Breast epithelium (tissue), 4 donors: ENCODE results near the gene MVB12B. TPM values are rescaled to one million over a fixed set of nuclear protein-coding genes. Genes with fewer than 3 reads are reported as not detected.

Experiments
- DNase-seq, 2 donors: peaks; one replicate each; pipeline ENCODE4 v3.0.0-alpha.2; 2019; ENCODE audit warnings: low spot score in 2 of 2
- H3K27ac ChIP-seq, 2 donors: fragments of 200-600 bp; sonication (generic) in 1 of 2; one replicate each; pipeline ENCODE4 v1.5.1; 2016 to 2019; ENCODE audit warnings: mild to moderate bottlenecking in 1 of 2
- H3K27me3 ChIP-seq, 2 donors: fragments of 200-600 bp; sonication (generic) in 1 of 2; one replicate each; pipeline versions ENCODE4 v1.5.1 to v1.6.0; 2017 to 2019; ENCODE audit warnings: control low read depth in 1 of 2, mild to moderate bottlenecking in 1 of 2
- H3K36me3 ChIP-seq: fragments of 200-600 bp; one replicate; pipeline ENCODE4 v1.5.1; 2019
- H3K4me1 ChIP-seq, 2 donors: fragments of 200-600 bp; sonication (generic); one replicate each; pipeline ENCODE4 v1.5.1; 2016 to 2019; ENCODE audit warnings: control low read depth in 1 of 2
- H3K4me3 ChIP-seq, 3 donors: fragments of 200-600 bp; sonication (generic); 1 replicate in 2 of 3; 2 replicates in 1 of 3; pipeline ENCODE4 v1.5.1; 2016 to 2019; ENCODE audit warnings: mild to moderate bottlenecking in 3 of 3, moderate library complexity in 2 of 3
- H3K9me3 ChIP-seq, 2 donors: fragments of 200-600 bp; sonication (generic) in 1 of 2; one replicate each; pipeline ENCODE4 v1.5.1; 2016 to 2019; ENCODE audit warnings: control low read depth in 1 of 2
- POLR2A ChIP-seq: fragments of 450-650 bp; IDR thresholded peaks from one replicate; pipeline ENCODE4 v1.6.1; 2016; ENCODE audit warnings: antibody characterized with exemption, mild to moderate bottlenecking, moderate library complexity
- POLR2AphosphoS5 ChIP-seq, 3 donors: sonication (generic); formaldehyde crosslinking; IDR thresholded peaks; one replicate each; pipeline ENCODE4 v1.6.1; 2017; ENCODE audit warnings: antibody characterized with exemption in 3 of 3
- intact Hi-C: fragments of 100-400 bp; cut with DNase I; formaldehyde crosslinking; loops from one replicate; pipeline ENCODE4 v1.15.1; 2023; ENCODE audit warnings: low total_unique reads
- total RNA-seq, 3 donors: library from RNA; depleted of rRNA; stranded (reverse); fragments of >200 nt; gene quantifications; one replicate each; pipeline ENCODE4 v1.1.0, GENCODE V29; 2016
- TF ChIP-seq, protein P1 (sequence below), 3 donors: fragments of 450-650 bp; IDR thresholded peaks; one replicate each; pipeline ENCODE4 v1.5.1; 2016 to 2017; ENCODE audit warnings: antibody characterized with exemption in 3 of 3, mild to moderate bottlenecking in 3 of 3, moderate library complexity in 3 of 3

The MVB12B gene
- total RNA-seq, 3 donors from 2014 or later: 8.2 to 12.6 (median 9.9) TPM

- intact Hi-C loops: no loop called here
- Histone ChIP-seq H3K27ac (no peak overlapping the region), H3K27me3 (no peaks in the 10 kb centered on the region), H3K4me1 (no peaks in the 10 kb centered on the region), H3K4me3 (no peak overlapping the region), H3K9me3 (peaks cover 10 to 23% of the 10 kb centered on the region in 2 donors), H3K36me3 (no peaks in the 10 kb centered on the region)
- no peak for DNase-seq
- TF ChIP-seq POLR2A: no peak
- TF ChIP-seq, protein P1, sequence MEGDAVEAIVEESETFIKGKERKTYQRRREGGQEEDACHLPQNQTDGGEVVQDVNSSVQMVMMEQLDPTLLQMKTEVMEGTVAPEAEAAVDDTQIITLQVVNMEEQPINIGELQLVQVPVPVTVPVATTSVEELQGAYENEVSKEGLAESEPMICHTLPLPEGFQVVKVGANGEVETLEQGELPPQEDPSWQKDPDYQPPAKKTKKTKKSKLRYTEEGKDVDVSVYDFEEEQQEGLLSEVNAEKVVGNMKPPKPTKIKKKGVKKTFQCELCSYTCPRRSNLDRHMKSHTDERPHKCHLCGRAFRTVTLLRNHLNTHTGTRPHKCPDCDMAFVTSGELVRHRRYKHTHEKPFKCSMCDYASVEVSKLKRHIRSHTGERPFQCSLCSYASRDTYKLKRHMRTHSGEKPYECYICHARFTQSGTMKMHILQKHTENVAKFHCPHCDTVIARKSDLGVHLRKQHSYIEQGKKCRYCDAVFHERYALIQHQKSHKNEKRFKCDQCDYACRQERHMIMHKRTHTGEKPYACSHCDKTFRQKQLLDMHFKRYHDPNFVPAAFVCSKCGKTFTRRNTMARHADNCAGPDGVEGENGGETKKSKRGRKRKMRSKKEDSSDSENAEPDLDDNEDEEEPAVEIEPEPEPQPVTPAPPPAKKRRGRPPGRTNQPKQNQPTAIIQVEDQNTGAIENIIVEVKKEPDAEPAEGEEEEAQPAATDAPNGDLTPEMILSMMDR (IDR thresholded peaks at IDR 0.05): no peak
- no peak for TF ChIP-seq POLR2AphosphoS5 (IDR thresholded peaks at IDR 0.05)
These were observed 33.4 kb downstream of the MVB12B start for GRCh38 chr9:126360073-126360472.

DNA sequence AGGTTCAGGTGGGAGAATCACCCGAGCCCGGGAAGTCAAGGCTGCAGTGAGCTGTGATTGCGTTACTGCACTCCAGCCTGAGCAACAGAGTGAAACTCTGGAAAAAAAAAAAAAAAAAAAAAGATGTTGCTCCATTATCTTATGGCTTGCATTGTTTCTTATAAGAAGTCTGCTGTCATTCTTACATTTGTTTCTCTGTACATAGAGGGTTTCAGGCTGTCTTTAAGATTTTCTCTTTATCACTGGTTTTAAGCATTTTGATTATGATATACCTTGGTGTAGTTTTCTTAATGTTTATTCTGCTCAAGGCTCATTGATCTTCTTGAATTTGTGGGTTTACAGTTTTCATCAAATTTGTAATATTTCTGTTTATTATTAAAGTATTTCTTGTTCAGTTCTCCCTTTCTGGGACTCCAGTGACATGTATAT, 35.2 kb downstream of the MVB12B start:
- no peak overlapping the region for H3K27ac ChIP-seq
- peaks cover 10 to 23% of the 10 kb centered on the region in 2 donors for H3K9me3 ChIP-seq
- H3K4me3 ChIP-seq: no peak overlapping the region
- intact Hi-C loops: no loop called here
- no peak for DNase-seq
- no peaks in the 10 kb centered on the region for H3K4me1 ChIP-seq
- TF ChIP-seq, protein P1 (IDR thresholded peaks at IDR 0.05): no peak
- no peak for TF ChIP-seq POLR2AphosphoS5 (IDR thresholded peaks at IDR 0.05)
- no peak for TF ChIP-seq POLR2A
- no peaks in the 10 kb centered on the region for H3K36me3 ChIP-seq
- no peaks in the 10 kb centered on the region for H3K27me3 ChIP-seq

DNA sequence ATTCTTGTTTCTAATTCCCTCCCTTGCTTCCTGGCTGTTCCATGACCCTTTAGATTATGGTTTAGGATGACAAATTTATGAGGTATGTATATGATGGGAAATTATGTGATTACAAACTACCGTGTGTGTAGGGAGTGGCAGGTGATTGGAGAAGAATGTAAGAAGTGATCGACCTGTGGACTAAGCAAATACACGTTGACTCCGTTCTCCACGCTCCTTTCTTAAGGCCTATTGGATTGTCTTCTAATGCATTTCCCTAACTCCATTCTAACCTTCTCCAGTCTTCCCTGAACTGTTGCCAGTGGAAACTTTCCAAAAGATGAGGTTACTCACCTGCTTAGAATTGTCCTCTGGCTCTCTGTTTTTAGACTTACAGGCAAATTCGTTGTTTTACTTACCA, 36.6 kb downstream of the MVB12B start:
- Histone ChIP-seq H3K4me3 (no peak overlapping the region), H3K27me3 (no peaks in the 10 kb centered on the region), H3K36me3 (no peaks in the 10 kb centered on the region), H3K4me1 (no peaks in the 10 kb centered on the region), H3K27ac (no peak overlapping the region), H3K9me3 (peaks cover 10 to 23% of the 10 kb centered on the region in 2 donors)
- DNase-seq: no peak
- TF ChIP-seq, protein P1 (IDR thresholded peaks at IDR 0.05): no peak
- TF ChIP-seq POLR2A (no peak), POLR2AphosphoS5 (IDR thresholded peaks at IDR 0.05) (no peak)
- intact Hi-C loops: no loop called here

DNA sequence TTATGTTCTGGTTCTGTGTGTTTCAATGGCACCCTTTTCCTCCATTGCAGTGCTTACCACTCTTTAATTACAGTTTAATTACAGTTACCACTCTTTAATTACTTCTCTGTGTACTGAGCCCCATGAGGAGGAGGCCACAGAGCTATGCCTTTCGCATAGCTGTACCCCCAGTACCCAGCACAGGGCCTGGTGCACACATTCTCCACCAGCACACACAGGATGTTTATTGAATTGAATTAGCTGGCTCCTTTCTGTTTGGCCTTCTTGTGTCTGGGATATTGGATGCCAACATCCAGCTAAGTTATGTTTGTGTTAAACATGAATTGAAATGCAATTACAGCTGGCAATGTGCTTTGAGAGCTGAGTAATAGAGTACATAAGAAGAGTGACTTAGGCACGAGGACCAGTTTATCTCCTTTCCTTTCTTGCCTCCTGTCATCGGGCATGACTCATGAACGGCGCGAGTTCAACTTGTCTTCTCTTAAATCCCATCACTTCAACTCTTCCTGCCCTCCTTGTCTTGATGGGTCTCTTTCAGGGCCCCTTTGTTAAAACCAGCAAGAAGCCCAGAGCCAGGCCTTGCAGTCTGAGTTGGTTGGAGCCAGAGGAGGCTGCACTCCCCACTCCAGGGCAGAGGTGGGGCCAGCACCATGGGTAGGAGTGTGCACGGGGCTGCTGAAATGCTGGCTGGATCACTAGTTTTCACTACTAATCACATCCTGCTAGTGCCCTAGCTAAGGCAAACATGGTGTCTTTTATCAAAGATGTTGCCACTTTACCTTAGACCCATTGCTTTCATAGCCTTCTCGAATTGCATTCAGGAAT, 37.4 kb downstream of the MVB12B start:
- intact Hi-C loops: no loop called here
- Histone ChIP-seq H3K4me3 (no peak overlapping the region), H3K27me3 (no peaks in the 10 kb centered on the region), H3K36me3 (no peaks in the 10 kb centered on the region), H3K4me1 (no peaks in the 10 kb centered on the region), H3K9me3 (peaks cover 10 to 23% of the 10 kb centered on the region in 2 donors), H3K27ac (no peak overlapping the region)
- no peak for DNase-seq
- TF ChIP-seq POLR2AphosphoS5 (IDR thresholded peaks at IDR 0.05) (no peak), POLR2A (no peak)
- TF ChIP-seq, protein P1 (IDR thresholded peaks at IDR 0.05): no peak

DNA sequence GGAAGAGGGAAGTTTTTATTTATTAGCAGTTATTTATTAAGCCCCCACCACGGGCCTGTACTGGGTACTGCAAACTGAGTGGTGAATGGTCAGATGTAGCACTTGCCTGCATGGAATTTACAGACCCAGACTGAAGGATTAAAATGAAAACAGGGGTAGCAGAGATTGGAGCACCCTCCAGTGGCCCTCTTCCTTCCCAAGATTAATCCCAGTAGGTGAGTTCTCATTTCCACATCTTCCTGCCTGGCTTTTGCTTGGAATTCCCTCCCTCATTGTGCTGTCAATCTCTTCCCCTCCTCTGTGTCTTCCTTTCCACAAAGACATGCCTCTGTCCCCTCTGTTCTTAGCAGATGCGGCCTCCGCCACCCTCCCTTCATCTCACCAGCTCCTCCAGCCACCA, 39.2 kb downstream of the MVB12B start:
- Histone ChIP-seq H3K27ac (no peak overlapping the region), H3K9me3 (peaks cover 10 to 19% of the 10 kb centered on the region in 2 donors)
- intact Hi-C loops: no loop called here

More for the DNA sequence above, 39.2 kb downstream of the MVB12B start:
- Histone ChIP-seq H3K27me3 (no peaks in the 10 kb centered on the region), H3K36me3 (no peaks in the 10 kb centered on the region), H3K4me3 (no peak overlapping the region), H3K4me1 (no peaks in the 10 kb centered on the region)
- no peak for TF ChIP-seq POLR2AphosphoS5 (IDR thresholded peaks at IDR 0.05)
- TF ChIP-seq, protein P1 (IDR thresholded peaks at IDR 0.05): no peak
- TF ChIP-seq POLR2A: no peak
- DNase-seq: no peak
